GM21717 (cell line): ENCODE measurements around the gene PCDH12.

Experiments
- ATAC-seq: cut with Tn5 transposase; IDR thresholded peaks from one replicate; pipeline ENCODE4 v1.9.1; 2021; ENCODE audit warnings: mild to moderate bottlenecking, moderate library complexity; ENCODE audit not compliant: unreplicated experiment

The PCDH12 gene

GRCh38 chr5:141966963-141967333, 8.9 kb upstream of the PCDH12 start:
- no peak for ATAC-seq

- no peak for ATAC-seq
These were observed 8.4 kb upstream of the PCDH12 start for GRCh38 chr5:141966275-141966962.

DNA sequence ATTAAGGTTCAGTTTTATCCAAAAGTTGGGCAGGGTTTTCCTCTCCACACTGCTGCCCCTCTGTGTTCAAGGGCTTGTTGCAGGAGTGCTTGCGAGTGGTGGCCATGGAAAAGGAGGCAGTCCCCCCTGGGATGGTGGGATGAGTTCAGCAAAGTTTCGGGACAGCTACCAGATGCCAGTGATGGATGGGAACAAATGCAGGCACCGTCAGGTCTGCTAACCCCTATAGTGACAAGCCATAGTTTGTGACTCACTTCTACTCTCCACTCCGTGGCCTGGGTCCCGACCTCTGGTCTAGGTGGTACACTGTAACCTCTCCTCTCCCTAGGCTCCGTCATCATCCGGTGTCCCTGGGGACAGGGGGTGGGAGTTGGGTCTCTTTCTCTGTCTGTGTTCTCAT, 7.1 kb upstream of the PCDH12 start:
- ATAC-seq, result no peak

DNA sequence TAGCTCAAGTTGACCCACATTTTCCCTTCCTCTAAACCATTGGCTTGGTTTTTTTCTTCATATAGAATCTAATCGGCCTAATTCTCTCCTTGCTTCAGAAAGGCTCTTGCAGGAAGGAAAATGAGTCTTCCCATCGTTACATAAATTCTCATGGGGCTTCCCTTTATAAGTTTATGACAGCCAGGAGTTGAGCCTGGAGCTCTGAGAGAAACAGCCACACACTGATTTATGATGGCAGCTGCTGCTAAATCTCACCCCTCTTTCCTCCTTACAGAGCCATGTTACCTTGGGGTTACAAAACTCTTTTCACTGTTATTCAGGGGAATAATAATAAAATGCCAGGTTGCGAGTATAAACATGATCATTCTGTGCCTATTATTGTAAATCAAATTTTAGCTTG, 5.7 kb upstream of the PCDH12 start:
- no peak for ATAC-seq

GRCh38 chr5:141961466-141961865, 3.5 kb upstream of the PCDH12 start:
- ATAC-seq, result no peak

- ATAC-seq, result peak; percentile 92
These were observed 2.7 kb upstream of the PCDH12 start for GRCh38 chr5:141960449-141961323.

DNA sequence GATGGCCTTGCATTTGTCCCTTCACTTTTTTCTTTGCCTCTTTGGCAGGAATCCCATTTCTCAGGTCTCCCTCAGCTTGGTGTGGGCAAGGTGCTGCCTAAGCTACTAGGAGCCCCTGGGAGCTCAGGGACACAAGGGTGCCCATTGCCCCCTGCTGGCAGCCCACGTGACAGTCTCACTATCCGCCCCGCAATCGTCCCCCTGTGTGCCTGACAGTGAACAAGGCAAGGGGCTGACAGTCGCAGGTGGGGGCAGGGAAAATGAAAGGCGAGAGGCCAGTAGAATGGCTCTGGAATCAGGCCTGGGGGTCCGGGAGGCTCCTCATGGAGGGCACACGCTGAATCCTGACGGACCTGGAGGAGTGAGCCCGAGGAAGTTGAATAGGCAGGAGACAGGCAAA, 2.0 kb upstream of the PCDH12 start:
- ATAC-seq, result no peak

DNA sequence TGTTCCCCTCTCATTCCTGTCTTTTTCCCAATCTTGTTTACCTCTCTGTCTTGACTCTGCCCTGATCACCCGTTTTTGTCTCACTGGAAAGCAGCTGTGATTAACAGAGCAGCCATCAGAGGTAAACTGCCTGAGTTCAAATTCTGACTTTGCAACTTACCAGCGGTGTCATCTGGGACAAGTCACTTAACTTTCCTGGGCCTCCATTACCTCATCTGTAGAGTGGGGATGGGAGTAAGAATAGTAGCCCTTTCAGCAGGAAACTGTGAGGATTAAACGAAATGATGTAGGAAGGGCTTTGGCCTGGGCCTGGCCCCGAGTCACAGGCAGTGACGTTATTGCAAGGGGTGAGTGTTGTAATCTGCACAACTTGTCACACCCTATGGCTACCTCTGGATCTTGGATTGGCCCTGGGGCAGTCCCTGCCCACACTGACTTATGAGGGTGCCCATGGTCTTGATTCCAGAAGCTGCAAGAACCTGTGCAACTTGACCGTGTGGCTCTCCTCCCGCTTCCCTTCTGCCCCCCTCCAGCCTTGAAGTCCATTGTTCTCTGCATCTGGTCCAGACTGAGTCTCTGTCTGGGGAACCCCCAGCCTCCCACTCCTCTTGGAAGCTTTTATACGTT, 657 bp upstream of the PCDH12 start:
- ATAC-seq, result no peak

- ATAC-seq, result no peak
These were observed 520 bp downstream of the PCDH12 start for GRCh38 chr5:141957367-141957996.

DNA sequence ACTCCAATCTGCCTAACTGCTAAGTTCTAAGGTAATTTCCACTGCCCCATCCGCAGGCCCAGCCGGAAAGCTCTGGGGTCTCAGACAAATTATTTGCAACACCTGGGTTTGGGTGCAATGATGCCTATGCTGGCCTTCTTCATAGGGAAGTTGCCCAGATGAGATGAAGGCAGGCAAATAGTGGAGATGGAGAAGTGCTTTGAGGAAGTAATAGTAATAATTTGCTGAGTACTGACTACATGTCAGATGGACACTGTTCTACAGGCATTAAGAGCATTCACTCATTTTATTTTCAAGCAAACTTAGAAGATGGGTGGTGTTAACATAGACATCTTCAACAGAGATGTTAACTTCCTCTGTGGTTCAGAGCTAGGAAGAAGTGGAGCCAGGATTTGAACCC, 3.8 kb downstream of the PCDH12 start:
- no peak for ATAC-seq

DNA sequence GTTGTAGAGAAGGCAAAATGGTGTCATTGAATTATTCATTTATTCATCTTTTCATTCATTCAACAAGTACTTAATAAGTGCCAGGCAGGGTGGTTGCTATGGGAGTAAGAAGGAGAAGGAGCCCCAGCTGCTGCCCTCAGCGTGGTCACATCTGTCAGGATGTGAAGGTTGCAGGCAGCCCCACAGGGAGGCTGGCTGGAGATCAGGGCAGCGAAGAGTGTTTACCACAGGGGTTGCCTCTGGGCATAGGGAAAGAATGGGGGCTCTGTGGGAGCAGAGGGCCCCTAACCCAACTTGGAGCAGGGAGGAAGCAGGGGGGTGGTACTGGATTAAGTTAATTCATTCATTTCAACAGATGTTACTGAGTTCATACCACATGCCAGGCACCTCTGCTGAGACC, 6.0 kb downstream of the PCDH12 start:
- no peak for ATAC-seq

DNA sequence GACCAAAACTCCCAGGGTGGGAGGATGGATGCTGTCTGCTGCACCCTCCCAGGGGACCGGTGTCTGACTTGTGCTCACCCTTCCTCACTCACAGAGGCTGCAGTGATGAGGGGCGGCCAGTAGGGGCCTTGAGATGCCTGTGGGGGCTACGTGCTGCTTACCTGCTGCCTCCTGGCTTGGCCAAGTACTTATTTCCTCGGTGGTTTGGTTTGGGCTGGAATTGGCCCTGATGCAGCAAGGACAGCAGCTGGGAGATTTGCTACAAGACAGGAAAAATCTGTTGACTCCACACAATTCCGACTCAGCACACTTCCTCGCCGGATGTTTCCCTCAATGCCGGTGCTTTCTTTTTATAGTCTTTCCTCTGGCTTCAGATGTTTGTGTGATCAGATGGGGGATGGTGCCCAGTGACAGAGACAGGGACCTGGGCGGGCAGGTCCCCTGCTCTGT, 6.6 kb downstream of the PCDH12 start:
- ATAC-seq, result no peak

DNA sequence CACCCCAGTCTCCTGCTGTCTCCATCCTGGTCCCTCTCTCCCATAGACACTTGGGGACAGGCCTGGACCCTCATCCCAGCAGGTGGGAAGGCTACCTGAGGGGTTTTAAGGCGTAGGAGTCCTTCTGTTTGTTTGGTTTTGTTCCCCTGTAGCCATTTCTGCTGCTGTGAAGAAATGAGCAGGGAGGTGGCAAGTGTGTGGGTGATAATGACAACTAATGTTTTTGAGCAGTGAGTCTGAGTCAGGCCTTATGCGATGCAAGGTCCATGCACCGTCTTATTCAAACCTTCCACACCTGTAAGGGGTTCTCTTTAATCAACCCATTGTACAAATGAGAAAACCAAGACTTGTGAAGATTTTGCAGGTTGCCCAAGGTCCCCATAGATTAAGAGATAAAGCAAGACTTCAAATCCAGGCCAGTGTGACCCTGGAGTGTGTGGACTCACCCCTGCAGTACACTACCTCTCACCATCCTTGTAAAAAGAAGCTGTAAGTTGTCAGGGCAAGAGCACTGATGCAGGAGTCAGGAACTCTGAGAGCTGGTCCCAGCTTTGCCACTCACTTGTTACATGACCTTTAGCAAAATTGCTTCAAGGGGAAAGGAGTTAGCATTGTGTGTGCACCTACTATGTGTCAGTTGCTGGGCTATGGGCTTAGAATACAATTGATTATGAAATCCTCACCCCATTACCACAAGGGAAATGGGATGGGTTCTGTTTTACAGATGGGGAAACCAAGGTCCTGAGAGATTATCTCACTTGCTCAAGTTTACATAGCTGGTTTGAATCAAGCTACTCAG, 7.6 kb downstream of the PCDH12 start:
- ATAC-seq, result no peak

DNA sequence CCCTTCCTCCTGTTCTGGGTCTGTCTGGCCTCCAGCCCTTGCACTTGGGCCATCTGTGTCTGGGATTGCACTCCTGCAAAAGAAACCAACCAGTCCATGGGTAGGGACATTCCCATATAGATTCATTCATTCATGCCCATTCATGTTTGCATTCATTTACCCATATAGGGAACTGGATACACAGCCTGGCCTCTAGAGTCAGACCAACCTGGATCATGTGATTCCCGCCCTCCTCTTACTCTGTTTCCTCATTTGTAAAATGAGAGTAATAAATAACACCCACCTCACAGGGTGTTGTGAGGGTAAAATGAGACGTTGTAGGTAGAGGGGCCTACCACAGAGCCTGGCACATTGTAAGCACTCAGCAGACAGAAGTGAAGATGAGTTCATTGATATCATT, 8.5 kb downstream of the PCDH12 start:
- no peak for ATAC-seq

GRCh38 chr5:141948812-141949211, 9.2 kb downstream of the PCDH12 start:
- ATAC-seq, result no peak

DNA sequence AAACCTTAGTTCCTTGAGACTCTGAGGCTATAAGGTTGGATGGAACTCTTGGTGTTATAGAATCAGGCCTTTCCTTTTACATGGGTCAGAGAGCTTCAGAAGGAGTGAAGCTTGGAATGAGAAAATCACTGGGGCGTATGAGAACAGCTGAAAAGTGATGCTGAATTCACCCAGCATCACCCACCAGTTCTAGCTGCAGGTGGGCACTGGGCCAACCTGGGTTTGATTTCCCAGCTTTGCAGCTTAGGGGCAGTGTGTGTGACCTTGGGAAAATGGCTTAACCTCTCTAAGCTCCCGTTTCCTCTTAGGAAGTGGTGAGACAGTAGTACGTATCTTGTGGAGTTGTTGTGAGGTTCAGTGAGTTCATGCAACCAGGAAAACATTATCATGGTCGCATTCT, 10.7 kb downstream of the PCDH12 start:
- no peak for ATAC-seq

DNA sequence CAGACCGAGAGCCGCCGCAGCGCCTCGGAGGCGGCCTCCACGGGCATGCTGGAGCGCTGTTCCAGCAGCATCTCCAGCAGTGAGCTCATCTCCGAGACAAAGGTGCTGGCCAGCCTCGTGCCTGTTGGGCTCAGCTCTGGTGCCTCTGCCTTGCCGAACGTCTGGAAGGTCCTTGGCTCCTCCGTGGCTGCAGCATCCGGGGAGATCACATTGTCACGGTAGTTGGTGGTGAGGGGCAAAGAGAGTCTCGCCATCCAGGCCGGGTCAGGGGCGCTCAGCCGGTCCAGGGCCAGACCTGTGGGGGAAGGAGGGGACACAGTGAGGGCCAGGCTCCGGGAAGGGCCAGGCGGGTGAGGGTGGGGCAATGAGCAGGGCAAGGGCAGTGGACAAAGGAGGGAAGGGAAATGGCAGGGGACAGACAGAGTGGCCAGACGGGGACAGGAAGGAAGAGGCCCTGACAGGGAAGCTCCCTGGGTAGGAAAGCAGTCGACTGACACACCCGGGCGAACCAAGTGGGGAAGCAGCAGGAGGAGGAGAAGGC, 12.4 kb downstream of the PCDH12 start:
- ATAC-seq, result no peak

DNA sequence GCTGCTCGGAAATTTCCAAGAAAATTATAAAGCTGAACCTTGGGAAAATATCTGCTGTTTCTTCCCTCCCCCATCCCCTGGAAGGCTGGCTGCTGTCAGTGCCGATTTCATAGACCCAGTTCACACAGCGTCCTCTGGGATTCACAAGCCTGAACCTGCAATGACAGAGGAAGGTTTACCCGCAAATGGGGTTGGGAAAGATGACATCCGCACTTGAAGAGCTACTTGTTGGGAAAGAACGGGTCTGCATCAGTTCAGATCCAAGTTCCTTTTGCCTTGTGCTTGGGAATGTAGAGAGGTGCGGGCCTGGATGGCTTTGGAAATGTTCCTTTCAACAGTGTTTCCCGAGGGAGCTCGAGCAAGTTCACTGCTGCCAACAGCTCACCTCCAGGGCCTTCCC, 13.9 kb downstream of the PCDH12 start:
- ATAC-seq, result no peak

DNA sequence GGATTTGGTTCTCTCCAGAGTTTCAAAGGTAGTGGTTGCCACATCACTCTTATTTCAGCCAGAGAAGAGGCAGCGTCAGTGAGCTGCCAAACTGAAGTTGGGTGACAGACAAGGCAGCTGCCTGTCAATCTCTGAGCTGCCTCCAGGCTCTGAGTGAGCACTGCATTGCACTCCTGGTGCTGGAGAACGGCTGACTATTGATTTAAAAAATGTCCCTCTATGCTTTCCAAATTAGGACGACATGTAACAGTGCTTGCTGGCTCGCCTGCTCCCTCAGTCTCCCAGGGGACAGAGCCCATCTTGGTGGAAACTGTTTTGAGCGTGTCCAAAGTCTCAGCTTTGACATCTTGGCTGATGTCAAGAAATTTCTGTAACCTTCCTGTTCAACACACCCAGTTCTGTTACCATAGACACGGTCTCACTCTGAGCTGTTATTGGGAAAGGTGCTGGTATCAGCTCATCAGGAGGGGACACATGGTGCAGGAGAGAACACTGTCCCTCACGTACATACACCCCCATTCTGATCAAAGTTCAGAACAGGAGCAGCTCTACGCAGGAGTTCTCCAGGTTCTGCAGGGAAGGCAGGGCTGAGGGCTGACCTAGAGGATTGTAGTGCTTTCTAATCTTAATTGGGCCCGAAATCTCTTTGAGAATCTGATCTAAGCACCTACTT, 15.7 kb downstream of the PCDH12 start:
- ATAC-seq, result no peak

DNA sequence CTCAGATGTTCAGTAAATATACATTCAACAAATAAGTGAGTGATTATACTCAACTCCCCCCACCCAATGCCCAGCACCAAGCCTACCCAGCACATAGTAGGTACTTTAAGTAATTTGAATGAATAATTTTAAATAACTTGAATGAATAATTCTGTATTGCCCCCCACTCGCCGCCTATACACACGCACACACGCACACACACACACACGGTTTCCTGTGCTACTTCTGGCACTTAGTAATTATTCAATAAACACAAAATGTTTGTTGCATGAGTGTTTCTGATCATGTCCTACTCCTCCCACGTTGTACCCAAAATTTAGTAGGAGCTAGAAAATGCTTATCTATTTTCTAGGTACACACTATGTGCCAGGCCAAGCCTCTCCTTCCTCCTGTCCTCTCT, 16.2 kb downstream of the PCDH12 start:
- ATAC-seq, result no peak
